IgD-negative memory B cell (primary cell): ENCODE data around the gene VIM. TPM values are rescaled to one million over a fixed set of nuclear protein-coding genes. Genes with fewer than 3 reads are reported as not detected.
A peak's percentile ranks its signal among the peaks of the same experiment; 100 is the strongest.

Experiments used
- H3K27ac Mint-ChIP-seq, 3 donors: one replicate each; pipeline ENCODE4 v1.8.0; 2020 to 2022; ENCODE audit warnings: mild to moderate bottlenecking in 3 of 3, mixed read lengths in 3 of 3, moderate library complexity in 1 of 3
- H3K27me3 Mint-ChIP-seq: one replicate; pipeline ENCODE4 v1.8.0; 2021; ENCODE audit warnings: mixed read lengths
- H3K36me3 Mint-ChIP-seq: one replicate; pipeline ENCODE4 v1.8.0; 2020; ENCODE audit warnings: mild to moderate bottlenecking, mixed read lengths
- H3K4me1 Mint-ChIP-seq, 3 donors: one replicate each; pipeline ENCODE4 v1.8.0; 2020 to 2022; ENCODE audit warnings: mixed read lengths in 3 of 3, mild to moderate bottlenecking in 1 of 3
- H3K4me3 Mint-ChIP-seq, 4 donors: one replicate each; pipeline ENCODE4 v1.8.0; 2020 to 2022; ENCODE audit warnings: mild to moderate bottlenecking in 4 of 4, mixed read lengths in 4 of 4, moderate library complexity in 3 of 4
- H3K9me3 Mint-ChIP-seq, 3 donors: one replicate each; pipeline ENCODE4 v1.8.0; 2020 to 2021; ENCODE audit warnings: mixed read lengths in 3 of 3, mild to moderate bottlenecking in 1 of 3
- polyA plus RNA-seq: library from polyadenylated mRNA; unstranded; fragments of 300-500 nt; fragmentation: Illumina TruSeq; gene quantifications from one replicate; pipeline ENCODE4 v1.2.3, GENCODE V29; 2021

Gene VIM
- polyA plus RNA-seq, 1 donor from 2014 or later = 352 TPM

GRCh38 chr10:17201794-17202116 is 26.3 kb upstream of the VIM start:
- H3K4me3 Mint-ChIP-seq = peak overlapping the region; percentile 87 to 98 (median 96)
- no peaks in the 10 kb centered on the region for H3K9me3 Mint-ChIP-seq
- peaks cover 22 to 34% (median 34%) of the 10 kb centered on the region in 3 donors for H3K4me1 Mint-ChIP-seq
- H3K27ac Mint-ChIP-seq = peak overlapping the region; percentile 94 to 99 (median 97)
- no peaks in the 10 kb centered on the region for H3K36me3 Mint-ChIP-seq
- H3K27me3 Mint-ChIP-seq = no peaks in the 10 kb centered on the region

- Mint-ChIP-seq H3K27me3 (no peaks in the 10 kb centered on the region), H3K36me3 (no peaks in the 10 kb centered on the region), H3K4me1 (peaks cover 22 to 35% (median 34%) of the 10 kb centered on the region in 3 donors), H3K4me3 (peak overlapping the region in 1 of 4 donors; percentile 94), H3K9me3 (no peaks in the 10 kb centered on the region), H3K27ac (peak overlapping the region in 1 of 3 donors; percentile 94)
Observed at GRCh38 chr10:17202506-17202905, 25.5 kb upstream of the VIM start.

- H3K4me3 Mint-ChIP-seq = peak overlapping the region in 1 of 4 donors; percentile 94
- H3K27ac Mint-ChIP-seq = peak overlapping the region in 1 of 3 donors; percentile 13
- H3K27me3 Mint-ChIP-seq = no peaks in the 10 kb centered on the region
- peaks cover 22 to 35% (median 34%) of the 10 kb centered on the region in 3 donors for H3K4me1 Mint-ChIP-seq
- H3K36me3 Mint-ChIP-seq = no peaks in the 10 kb centered on the region
- no peaks in the 10 kb centered on the region for H3K9me3 Mint-ChIP-seq
Observed at GRCh38 chr10:17202999-17203398, 25.0 kb upstream of the VIM start.

- H3K4me3 Mint-ChIP-seq = peak overlapping the region in 1 of 4 donors; percentile 94
- H3K9me3 Mint-ChIP-seq = no peaks in the 10 kb centered on the region
- peaks cover 21 to 35% (median 34%) of the 10 kb centered on the region in 3 donors for H3K4me1 Mint-ChIP-seq
- no peak overlapping the region for H3K27ac Mint-ChIP-seq
- no peaks in the 10 kb centered on the region for H3K27me3 Mint-ChIP-seq
- no peaks in the 10 kb centered on the region for H3K36me3 Mint-ChIP-seq
Observed at GRCh38 chr10:17203416-17203815, 24.6 kb upstream of the VIM start.

GRCh38 chr10:17206210-17206709 is 21.8 kb upstream of the VIM start:
- Mint-ChIP-seq H3K4me3 (no peak overlapping the region), H3K27me3 (no peaks in the 10 kb centered on the region), H3K4me1 (peaks cover 8 to 19% (median 19%) of the 10 kb centered on the region in 3 donors), H3K36me3 (no peaks in the 10 kb centered on the region), H3K9me3 (no peaks in the 10 kb centered on the region), H3K27ac (peak overlapping the region; percentile 30 to 84 (median 67))

- Mint-ChIP-seq H3K4me3 (no peak overlapping the region), H3K36me3 (no peaks in the 10 kb centered on the region), H3K4me1 (peaks cover 8 to 16% (median 15%) of the 10 kb centered on the region in 3 donors), H3K27ac (no peak overlapping the region), H3K9me3 (no peaks in the 10 kb centered on the region), H3K27me3 (no peaks in the 10 kb centered on the region)
Observed at GRCh38 chr10:17208476-17208875, 19.6 kb upstream of the VIM start.

GRCh38 chr10:17209302-17209701 is 18.7 kb upstream of the VIM start:
- Mint-ChIP-seq H3K36me3 (no peaks in the 10 kb centered on the region), H3K4me1 (peaks cover 8 to 16% (median 13%) of the 10 kb centered on the region in 3 donors), H3K4me3 (no peak overlapping the region), H3K27ac (no peak overlapping the region), H3K9me3 (no peaks in the 10 kb centered on the region), H3K27me3 (no peaks in the 10 kb centered on the region)

- no peaks in the 10 kb centered on the region for H3K36me3 Mint-ChIP-seq
- H3K27me3 Mint-ChIP-seq = no peaks in the 10 kb centered on the region
- no peaks in the 10 kb centered on the region for H3K9me3 Mint-ChIP-seq
- peaks cover 6 to 13% (median 10%) of the 10 kb centered on the region in 3 donors for H3K4me1 Mint-ChIP-seq
- no peak overlapping the region for H3K27ac Mint-ChIP-seq
- H3K4me3 Mint-ChIP-seq = no peak overlapping the region
Observed at GRCh38 chr10:17209881-17210280, 18.2 kb upstream of the VIM start.

- no peaks in the 10 kb centered on the region for H3K27me3 Mint-ChIP-seq
- no peak overlapping the region for H3K27ac Mint-ChIP-seq
- no peaks in the 10 kb centered on the region for H3K9me3 Mint-ChIP-seq
- H3K4me3 Mint-ChIP-seq = no peak overlapping the region
- no peaks in the 10 kb centered on the region for H3K36me3 Mint-ChIP-seq
- H3K4me1 Mint-ChIP-seq = peaks cover 6 to 13% (median 10%) of the 10 kb centered on the region in 3 donors
Observed at GRCh38 chr10:17210361-17210760, 17.7 kb upstream of the VIM start.

GRCh38 chr10:17212802-17213221 is 15.2 kb upstream of the VIM start:
- no peaks in the 10 kb centered on the region for H3K27me3 Mint-ChIP-seq
- H3K27ac Mint-ChIP-seq = peak overlapping the region in 1 of 3 donors; percentile 16
- no peaks in the 10 kb centered on the region for H3K9me3 Mint-ChIP-seq
- H3K36me3 Mint-ChIP-seq = no peaks in the 10 kb centered on the region
- peaks cover 5 to 11% (median 10%) of the 10 kb centered on the region in 3 donors for H3K4me1 Mint-ChIP-seq
- no peak overlapping the region for H3K4me3 Mint-ChIP-seq

GRCh38 chr10:17213646-17214349 is 14.2 kb upstream of the VIM start:
- Mint-ChIP-seq H3K36me3 (no peaks in the 10 kb centered on the region), H3K27me3 (no peaks in the 10 kb centered on the region), H3K4me1 (peaks cover 5 to 11% (median 10%) of the 10 kb centered on the region in 3 donors), H3K9me3 (no peaks in the 10 kb centered on the region), H3K27ac (peak overlapping the region in 1 of 3 donors; percentile 16), H3K4me3 (no peak overlapping the region)

- Mint-ChIP-seq H3K9me3 (no peaks in the 10 kb centered on the region), H3K27ac (no peak overlapping the region), H3K36me3 (no peaks in the 10 kb centered on the region), H3K4me3 (no peak overlapping the region), H3K4me1 (peaks cover 3 to 9% (median 7%) of the 10 kb centered on the region in 3 donors), H3K27me3 (no peaks in the 10 kb centered on the region)
Observed at GRCh38 chr10:17214526-17214925, 13.5 kb upstream of the VIM start.

GRCh38 chr10:17214971-17215781 is 12.9 kb upstream of the VIM start:
- H3K27ac Mint-ChIP-seq = no peak overlapping the region
- no peaks in the 10 kb centered on the region for H3K9me3 Mint-ChIP-seq
- H3K27me3 Mint-ChIP-seq = no peaks in the 10 kb centered on the region
- no peaks in the 10 kb centered on the region for H3K36me3 Mint-ChIP-seq
- H3K4me1 Mint-ChIP-seq = peaks cover 3 to 10% (median 7%) of the 10 kb centered on the region in 3 donors
- no peak overlapping the region for H3K4me3 Mint-ChIP-seq

- Mint-ChIP-seq H3K27me3 (no peaks in the 10 kb centered on the region), H3K4me1 (peaks cover 3 to 11% (median 7%) of the 10 kb centered on the region in 3 donors), H3K4me3 (no peak overlapping the region), H3K9me3 (no peaks in the 10 kb centered on the region), H3K36me3 (no peaks in the 10 kb centered on the region), H3K27ac (no peak overlapping the region)
Observed at GRCh38 chr10:17215782-17216122, 12.3 kb upstream of the VIM start.

- Mint-ChIP-seq H3K27ac (peak overlapping the region in 1 of 3 donors; percentile 4), H3K27me3 (no peaks in the 10 kb centered on the region), H3K4me3 (no peak overlapping the region), H3K36me3 (no peaks in the 10 kb centered on the region), H3K9me3 (no peaks in the 10 kb centered on the region), H3K4me1 (peaks cover 3 to 13% (median 7%) of the 10 kb centered on the region in 3 donors)
Observed at GRCh38 chr10:17216217-17216900, 11.7 kb upstream of the VIM start.
